HG03378 (cell line): ENCODE data around the gene GIGYF1.

Experiments
- ATAC-seq: cut with Tn5 transposase; IDR thresholded peaks from one replicate; pipeline ENCODE4 v1.9.1; 2021; ENCODE audit warnings: mild to moderate bottlenecking, moderate library complexity; ENCODE audit not compliant: unreplicated experiment

The GIGYF1 gene

DNA sequence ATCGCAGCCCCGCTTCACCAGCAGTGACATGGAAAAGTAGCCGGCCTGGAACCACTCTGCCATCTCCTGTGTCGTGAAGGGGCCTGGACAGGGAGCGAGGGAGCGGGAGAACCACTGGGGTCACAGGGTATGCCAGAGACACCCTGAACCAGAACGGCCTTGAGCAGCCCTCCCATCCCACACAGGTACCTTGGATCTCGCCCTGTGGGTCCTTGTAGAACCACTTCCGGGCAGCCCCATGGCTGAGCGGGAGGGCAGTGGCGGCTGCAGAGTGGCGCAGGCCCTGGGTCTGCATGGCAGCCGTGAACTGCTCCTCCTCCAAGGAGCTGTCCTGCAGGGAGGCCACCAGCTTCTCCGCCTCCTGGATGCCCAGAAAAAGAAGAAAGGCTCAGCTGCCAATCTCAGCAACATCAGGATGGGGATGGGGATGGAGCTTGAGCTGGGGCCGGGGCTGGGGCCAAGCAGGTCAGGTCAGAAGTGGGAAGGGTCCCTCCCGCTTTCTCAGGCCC, 9.5 kb downstream of the GIGYF1 start:
- no peak for ATAC-seq

DNA sequence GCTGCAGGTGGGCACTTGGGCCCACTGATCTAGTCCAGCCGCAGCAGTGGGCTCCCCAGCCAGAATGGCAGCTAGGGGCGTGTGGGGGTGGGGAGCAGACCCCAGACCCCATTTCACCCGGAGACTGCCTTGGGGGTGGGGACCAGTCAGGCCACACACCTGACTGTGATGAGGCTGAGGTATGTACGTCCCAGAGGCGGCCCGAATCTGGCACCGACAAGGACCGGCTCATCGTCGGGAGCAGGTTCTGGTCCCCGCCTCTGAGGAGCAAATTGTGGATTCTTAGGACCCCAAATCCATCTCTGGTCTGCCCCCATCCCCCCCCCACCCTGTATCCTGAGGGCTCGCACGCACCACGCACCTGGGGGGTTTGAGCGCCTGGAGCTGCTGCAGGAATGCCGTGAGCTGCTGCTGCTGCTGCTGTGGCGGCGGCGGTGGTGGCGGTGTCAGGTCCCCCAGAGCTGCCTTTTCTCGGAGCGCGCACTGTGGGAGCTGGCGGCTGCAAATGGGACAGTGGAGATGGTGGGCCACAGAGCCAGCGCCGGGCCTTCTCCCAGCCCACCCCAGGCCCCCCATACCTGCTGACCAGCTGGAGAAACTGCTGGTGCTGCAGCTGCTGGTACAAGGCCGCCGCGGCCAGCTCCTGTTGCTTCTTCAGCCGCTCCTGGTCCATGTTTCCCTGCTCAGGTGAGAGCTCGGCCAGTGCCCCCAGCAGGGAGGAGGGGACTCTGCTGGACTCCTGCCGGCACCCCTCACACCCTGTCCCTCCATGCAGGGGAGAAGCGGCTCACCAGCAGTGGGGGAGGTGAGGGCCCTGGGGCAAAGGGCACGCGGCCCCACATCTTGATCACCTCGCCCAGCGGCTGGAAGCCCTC, 10.2 kb downstream of the GIGYF1 start:
- no peak for ATAC-seq

DNA sequence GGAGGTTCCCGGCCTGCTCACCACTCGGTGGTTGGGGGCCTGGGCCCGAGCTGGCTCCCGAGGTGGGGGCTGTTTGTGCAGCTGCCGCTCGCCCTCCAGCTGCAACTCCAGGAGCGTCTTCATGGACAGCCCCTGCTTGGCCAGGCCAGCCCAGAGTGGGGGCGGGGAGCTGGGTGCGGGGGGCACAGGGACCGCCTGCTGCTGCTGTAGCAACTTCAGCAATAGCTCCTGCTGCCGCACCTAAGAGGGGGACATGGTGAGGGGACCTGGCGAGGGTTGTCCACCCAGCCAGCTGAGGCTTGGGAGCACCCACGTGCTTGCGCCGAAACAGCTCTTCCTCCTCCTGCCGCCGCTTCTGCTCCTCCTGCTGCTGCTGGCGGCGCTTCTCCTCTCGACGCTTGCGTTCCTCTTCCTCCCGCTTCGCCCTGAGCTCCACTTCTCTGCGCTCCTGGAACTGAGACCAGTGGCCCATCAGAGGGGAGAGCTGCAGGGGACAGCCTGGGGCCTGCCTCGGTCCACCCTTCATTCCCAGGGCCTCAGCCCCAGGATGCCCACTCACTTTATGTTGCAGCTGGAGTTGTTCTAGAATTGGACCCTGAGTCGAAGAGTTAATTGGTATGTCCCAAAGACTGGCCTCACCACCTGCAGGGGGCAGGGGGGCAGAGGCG, 10.9 kb downstream of the GIGYF1 start:
- no peak for ATAC-seq

GRCh38 chr7:100682228-100682741, 11.8 kb downstream of the GIGYF1 start:
- ATAC-seq: no peak

- no peak for ATAC-seq
Measured at GRCh38 chr7:100681491-100682227, 12.4 kb downstream of the GIGYF1 start.

DNA sequence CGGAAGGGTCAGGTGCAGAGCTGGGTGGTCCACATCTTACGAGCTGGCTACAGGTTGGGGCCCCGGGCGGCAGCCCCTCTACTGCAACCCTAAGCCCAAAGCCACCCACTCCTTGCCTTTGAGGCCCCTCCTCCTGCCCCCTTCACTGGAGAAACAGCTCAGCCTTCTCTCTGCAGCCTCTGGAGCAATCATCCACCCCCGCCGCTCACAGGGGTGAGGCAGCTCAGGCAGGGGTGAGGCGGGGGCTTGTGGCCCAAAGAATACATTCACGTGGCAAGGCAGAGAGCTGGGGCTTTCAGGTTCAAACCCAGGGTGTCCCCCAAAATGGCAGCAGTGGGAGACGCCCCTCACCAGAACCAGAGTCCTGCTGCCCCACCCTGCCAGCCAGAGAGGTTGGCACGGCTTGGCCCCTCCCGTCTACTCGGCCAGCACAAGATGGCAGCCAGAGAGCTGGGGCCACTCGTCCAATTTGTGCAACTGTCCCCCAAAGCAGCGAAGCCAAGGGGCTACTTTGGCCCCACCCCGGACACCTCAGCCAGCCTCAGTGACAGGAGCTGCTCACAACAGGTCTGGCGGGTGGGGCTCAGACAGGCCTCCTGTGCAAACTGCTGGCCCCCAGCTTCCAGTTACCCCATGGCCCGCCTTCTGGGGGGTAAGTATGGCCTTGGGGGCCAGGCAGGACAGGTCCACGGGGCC, 13.3 kb downstream of the GIGYF1 start:
- no peak for ATAC-seq

GRCh38 chr7:100679927-100680575, 14.0 kb downstream of the GIGYF1 start:
- ATAC-seq: no peak

GRCh38 chr7:100679129-100679926, 14.7 kb downstream of the GIGYF1 start:
- ATAC-seq: no peak

DNA sequence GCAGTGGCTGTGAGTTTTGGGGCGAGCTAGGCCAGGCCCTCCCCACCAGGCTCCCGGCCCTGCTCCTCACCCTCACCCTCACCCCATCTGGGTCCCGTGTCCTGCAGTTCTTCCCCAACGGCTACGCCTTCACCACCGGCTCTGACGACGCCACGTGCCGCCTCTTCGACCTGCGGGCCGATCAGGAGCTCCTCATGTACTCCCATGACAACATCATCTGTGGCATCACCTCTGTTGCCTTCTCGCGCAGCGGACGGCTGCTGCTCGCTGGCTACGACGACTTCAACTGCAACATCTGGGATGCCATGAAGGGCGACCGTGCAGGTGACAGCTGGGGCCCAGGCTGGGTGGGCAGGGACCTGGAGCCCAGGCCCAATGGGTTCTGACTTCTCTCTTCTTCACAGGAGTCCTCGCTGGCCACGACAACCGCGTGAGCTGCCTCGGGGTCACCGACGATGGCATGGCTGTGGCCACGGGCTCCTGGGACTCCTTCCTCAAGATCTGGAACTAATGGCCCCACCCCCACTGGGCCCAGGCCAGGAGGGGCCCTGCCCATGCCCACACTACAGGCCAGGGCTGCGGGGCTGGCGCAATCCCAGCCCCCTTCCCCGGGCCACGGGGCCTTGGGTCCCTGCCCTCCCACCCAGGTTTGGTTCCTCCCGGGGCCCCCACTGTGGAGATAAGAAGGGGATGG, 15.6 kb downstream of the GIGYF1 start:
- no peak for ATAC-seq

GRCh38 chr7:100677308-100678267, 16.5 kb downstream of the GIGYF1 start:
- no peak for ATAC-seq

DNA sequence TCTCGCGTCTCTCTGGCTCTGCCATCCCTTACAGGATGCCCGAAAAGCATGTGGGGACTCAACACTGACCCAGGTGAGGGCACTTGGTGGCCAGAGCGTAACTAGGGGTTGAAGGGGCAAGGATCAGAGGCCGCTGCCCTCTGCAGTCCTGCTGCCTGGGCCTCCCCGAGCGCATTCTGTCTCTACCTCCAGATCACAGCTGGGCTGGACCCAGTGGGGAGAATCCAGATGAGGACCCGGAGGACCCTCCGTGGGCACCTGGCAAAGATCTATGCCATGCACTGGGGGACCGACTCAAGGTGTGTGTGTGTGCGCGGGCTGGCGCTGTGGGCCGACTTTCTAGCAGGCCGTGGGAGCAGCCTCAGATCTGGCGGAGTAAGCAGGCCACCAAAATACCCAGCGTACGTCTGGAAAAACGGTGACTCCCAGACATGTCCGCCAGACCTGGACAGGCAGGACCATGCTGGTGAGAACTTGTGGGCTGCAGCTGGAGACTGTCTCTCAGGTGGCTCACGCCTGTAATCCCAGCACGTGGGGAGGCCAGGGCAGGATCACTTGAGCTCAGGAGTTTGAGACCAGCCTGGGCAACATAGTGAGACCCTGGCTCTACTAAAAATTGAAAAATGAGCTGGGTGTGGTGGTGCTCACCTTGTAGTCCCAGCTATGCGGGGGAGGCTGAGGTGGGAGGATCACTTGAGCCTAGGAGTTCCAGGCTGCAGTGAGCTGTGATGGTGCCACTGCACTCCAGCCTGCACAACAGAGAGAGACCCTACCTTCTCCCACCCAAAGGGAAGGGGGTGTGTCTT, 17.3 kb downstream of the GIGYF1 start:
- ATAC-seq: no peak

GRCh38 chr7:100675581-100676350, 18.3 kb downstream of the GIGYF1 start:
- ATAC-seq: peak; percentile 36

DNA sequence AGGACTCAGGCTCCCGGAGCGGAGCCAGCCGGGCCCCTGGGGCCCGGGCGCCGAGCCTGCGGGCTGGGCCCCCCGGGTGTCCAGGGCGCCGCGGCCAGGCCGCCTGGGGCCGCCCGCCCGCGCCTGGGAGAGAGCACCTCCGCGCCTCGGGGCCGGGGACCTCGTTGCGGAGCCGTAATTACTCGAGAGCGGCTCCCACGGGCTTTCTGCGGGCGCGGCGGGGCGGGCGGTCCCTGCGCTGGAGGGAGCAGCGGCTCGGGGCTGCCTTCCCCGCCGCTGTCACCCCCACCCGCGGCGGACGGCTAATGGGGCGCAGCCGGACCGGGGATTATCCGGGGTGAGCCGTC, 19.0 kb downstream of the GIGYF1 start:
- no peak for ATAC-seq

- no peak for ATAC-seq
Measured at GRCh38 chr7:100674411-100675104, 19.5 kb downstream of the GIGYF1 start.

- ATAC-seq: no peak
Measured at GRCh38 chr7:100673942-100674410, 20.1 kb downstream of the GIGYF1 start.
